ACC112 (cell line): ENCODE results near the gene PLEKHG4B.
"Not testable (repeated sequence)": the region's sequence is repeated elsewhere in the genome, so short reads cannot be mapped to it uniquely, and the experiment has no call there.

Experiments used
- H2AFZ ChIP-seq: fragments of 200-600 bp; sonication (generic); one replicate; pipeline ENCODE4 v1.6.0; 2017; ENCODE audit warnings: antibody characterized with exemption, low read length; ENCODE audit not compliant: unreplicated experiment
- H3K27ac ChIP-seq: fragments of 200-600 bp; sonication (generic); 2 replicates; pipeline ENCODE4 v1.5.1; 2014; ENCODE audit warnings: low read depth, mild to moderate bottlenecking, antibody characterized with exemption, low read length, moderate library complexity
- H3K27me3 ChIP-seq: fragments of 200-600 bp; sonication (generic); 2 replicates; pipeline ENCODE4 v1.6.1; 2014; ENCODE audit warnings: mild to moderate bottlenecking, antibody characterized with exemption, low read length, moderate library complexity, mixed read lengths; ENCODE audit not compliant: insufficient read depth
- H3K36me3 ChIP-seq: fragments of 200-600 bp; sonication (generic); 2 replicates; pipeline ENCODE4 v1.6.1; 2016; ENCODE audit warnings: mild to moderate bottlenecking, antibody characterized with exemption, low read length, moderate library complexity, mixed read lengths; ENCODE audit not compliant: insufficient read depth
- H3K4me1 ChIP-seq: fragments of 200-600 bp; sonication (generic); one replicate; pipeline ENCODE4 v1.6.1; 2016; ENCODE audit warnings: low read length, mixed read lengths; ENCODE audit not compliant: insufficient read depth, unreplicated experiment, control insufficient read depth
- H3K4me3 ChIP-seq: fragments of 200-600 bp; sonication (generic); 2 replicates; pipeline ENCODE4 v1.5.1; 2014; ENCODE audit warnings: mild to moderate bottlenecking, low read depth, low read length
- H3K79me2 ChIP-seq: fragments of 200-600 bp; sonication (generic); one replicate; pipeline ENCODE4 v1.6.0; 2016; ENCODE audit warnings: low read length; ENCODE audit not compliant: control insufficient read depth, unreplicated experiment, insufficient read depth

The PLEKHG4B gene

GRCh38 chr5:54876-55569 lies 36.9 kb upstream of the PLEKHG4B start:
- Histone ChIP-seq H3K4me3 (no peak overlapping the region), H3K36me3 (no peaks in the 10 kb centered on the region), H3K79me2 (no peaks in the 10 kb centered on the region), H2AFZ (no peak overlapping the region), H3K27ac (no peak overlapping the region), H3K27me3 (peaks cover 74% of the 10 kb centered on the region), H3K4me1 (no peaks in the 10 kb centered on the region)

- Histone ChIP-seq H3K4me3 (no peak overlapping the region), H3K27ac (no peak overlapping the region), H3K27me3 (peaks cover 67% of the 10 kb centered on the region), H3K79me2 (no peaks in the 10 kb centered on the region), H2AFZ (no peak overlapping the region), H3K36me3 (no peaks in the 10 kb centered on the region), H3K4me1 (no peaks in the 10 kb centered on the region)
These were observed 35.2 kb upstream of the PLEKHG4B start for GRCh38 chr5:56561-57290.

GRCh38 chr5:60250-60649 lies 31.7 kb upstream of the PLEKHG4B start:
- H3K27me3 ChIP-seq = peaks cover 44% of the 10 kb centered on the region
- not testable (repeated sequence) for H3K27ac ChIP-seq, H3K79me2 ChIP-seq, H3K4me1 ChIP-seq, H2AFZ ChIP-seq, H3K4me3 ChIP-seq, H3K36me3 ChIP-seq

GRCh38 chr5:70440-70839 lies 21.5 kb upstream of the PLEKHG4B start:
- Histone ChIP-seq H3K4me3 (no peak overlapping the region), H3K4me1 (no peaks in the 10 kb centered on the region), H3K27ac (no peak overlapping the region), H3K79me2 (no peaks in the 10 kb centered on the region), H3K27me3 (peaks cover 74% of the 10 kb centered on the region), H3K36me3 (no peaks in the 10 kb centered on the region), H2AFZ (no peak overlapping the region)

GRCh38 chr5:72316-73180 lies 19.4 kb upstream of the PLEKHG4B start:
- not testable (repeated sequence) for H3K27ac ChIP-seq, H3K36me3 ChIP-seq, H3K4me3 ChIP-seq, H3K79me2 ChIP-seq, H2AFZ ChIP-seq, H3K4me1 ChIP-seq
- peaks cover 84% of the 10 kb centered on the region for H3K27me3 ChIP-seq

GRCh38 chr5:73181-73447 lies 18.9 kb upstream of the PLEKHG4B start:
- H2AFZ ChIP-seq, H3K4me1 ChIP-seq: not testable (repeated sequence)
- peaks cover 84% of the 10 kb centered on the region for H3K27me3 ChIP-seq

GRCh38 chr5:73768-74502 lies 18.0 kb upstream of the PLEKHG4B start:
- Histone ChIP-seq H3K4me1 (no peaks in the 10 kb centered on the region), H3K36me3 (no peaks in the 10 kb centered on the region), H3K4me3 (no peak overlapping the region), H3K27me3 (peaks cover 83% of the 10 kb centered on the region), H2AFZ (no peak overlapping the region), H3K27ac (no peak overlapping the region), H3K79me2 (no peaks in the 10 kb centered on the region)

More at GRCh38 chr5:73181-73447, 18.9 kb upstream of the PLEKHG4B start:
- H3K4me3 ChIP-seq, H3K79me2 ChIP-seq, H3K36me3 ChIP-seq, H3K27ac ChIP-seq: not testable (repeated sequence)

GRCh38 chr5:74503-75109 lies 17.4 kb upstream of the PLEKHG4B start:
- H3K27ac ChIP-seq = no peak overlapping the region
- no peaks in the 10 kb centered on the region for H3K4me1 ChIP-seq
- H3K4me3 ChIP-seq = no peak overlapping the region
- no peaks in the 10 kb centered on the region for H3K79me2 ChIP-seq
- peaks cover 85% of the 10 kb centered on the region for H3K27me3 ChIP-seq
- H2AFZ ChIP-seq = no peak overlapping the region
- no peaks in the 10 kb centered on the region for H3K36me3 ChIP-seq

- Histone ChIP-seq H3K79me2 (no peaks in the 10 kb centered on the region), H2AFZ (no peak overlapping the region), H3K36me3 (no peaks in the 10 kb centered on the region), H3K4me1 (no peaks in the 10 kb centered on the region), H3K27ac (no peak overlapping the region), H3K27me3 (peaks cover 85% of the 10 kb centered on the region), H3K4me3 (no peak overlapping the region)
These were observed 16.3 kb upstream of the PLEKHG4B start for GRCh38 chr5:75331-76320.
